ENCODE measurements around the gene PLXNA4. TPM values are rescaled to one million over a fixed set of nuclear protein-coding genes. Genes with fewer than 3 reads are reported as not detected.

The PLXNA4 gene
- total RNA-seq, 1 donor from 2014 or later = 3.3 TPM

GRCh38 chr7:132100483-132100882 lies 475.8 kb downstream of the PLXNA4 start:
- H4K20me1 ChIP-seq (ENCODE audit: insufficient read depth, low read length) = no peaks in the 10 kb centered on the region

DNA sequence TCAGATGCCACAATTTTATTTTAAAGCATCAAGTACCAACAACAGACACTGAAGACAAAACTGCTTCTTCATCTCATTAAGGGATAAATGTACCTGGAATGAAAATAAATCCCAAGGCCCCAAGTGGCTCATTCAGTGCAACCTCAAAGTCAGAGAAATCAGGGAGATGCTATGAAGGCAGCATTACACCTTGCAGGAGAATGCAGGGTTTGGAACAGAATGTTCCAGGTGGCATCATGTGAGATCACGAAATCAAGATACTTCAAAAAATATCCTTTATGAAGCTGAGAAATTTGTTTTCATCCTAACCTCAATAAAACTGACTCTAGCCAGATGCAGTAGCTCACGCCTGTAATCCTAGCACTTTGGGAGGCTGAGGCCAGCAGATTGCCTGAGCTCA lies 477.1 kb downstream of the PLXNA4 start:
- H3K9ac ChIP-seq (ENCODE audit: low read length) = no peak overlapping the region
- Mint-ChIP-seq H3K27me3 (ENCODE audit: low read depth, unreplicated experiment) (peaks cover 55% of the 10 kb centered on the region), H3K27ac (ENCODE audit: unreplicated experiment) (no peak overlapping the region), H3K9me3 (ENCODE audit: unreplicated experiment) (no peaks in the 10 kb centered on the region), H3K4me3 (ENCODE audit: unreplicated experiment) (no peak overlapping the region), H3K4me1 (ENCODE audit: low read depth, unreplicated experiment) (no peaks in the 10 kb centered on the region), H3K36me3 (ENCODE audit: low read depth, unreplicated experiment) (peaks cover 2% of the 10 kb centered on the region)
- no peak overlapping the region for H3K4me3 ChIP-seq (ENCODE audit: insufficient read depth, low read depth, low read length)
- H3K36me3 ChIP-seq (ENCODE audit: insufficient read depth, low read length) = no peaks in the 10 kb centered on the region
- DNase-seq (ENCODE audit: low read depth) (no peak), FAIRE-seq (no peak)
- no peak overlapping the region for H3K27ac ChIP-seq (ENCODE audit: low read depth, low read length)
- H3K27me3 ChIP-seq (ENCODE audit: insufficient read depth, low read length) = peaks cover 9% of the 10 kb centered on the region
- H3K9me3 ChIP-seq (ENCODE audit: insufficient read depth, low read depth, low read length) = no peaks in the 10 kb centered on the region
- no peaks in the 10 kb centered on the region for H4K20me1 ChIP-seq (ENCODE audit: insufficient read depth, low read length)
- no peaks in the 10 kb centered on the region for H3K4me1 ChIP-seq (ENCODE audit: insufficient read depth, low read length)
- H3K4me2 ChIP-seq (ENCODE audit: low read length) = no peak overlapping the region
- TF ChIP-seq CTCF (IDR thresholded peaks at IDR 0.05; ENCODE audit: insufficient read depth, low read depth, low read length) (no peak), EZH2 (IDR thresholded peaks at IDR 0.05; ENCODE audit: insufficient read depth, low read length) (no peak)
- H3K79me2 ChIP-seq (ENCODE audit: insufficient read depth, low read length) = no peaks in the 10 kb centered on the region
- H2AFZ ChIP-seq (ENCODE audit: low read depth, low read length) = no peak overlapping the region

More at GRCh38 chr7:132100483-132100882, 475.8 kb downstream of the PLXNA4 start:
- Histone ChIP-seq H3K4me3 (ENCODE audit: insufficient read depth, low read depth, low read length) (no peak overlapping the region), H3K36me3 (ENCODE audit: insufficient read depth, low read length) (no peaks in the 10 kb centered on the region), H3K79me2 (ENCODE audit: insufficient read depth, low read length) (no peaks in the 10 kb centered on the region), H2AFZ (ENCODE audit: low read depth, low read length) (no peak overlapping the region), H3K27ac (ENCODE audit: low read depth, low read length) (no peak overlapping the region), H3K4me1 (ENCODE audit: insufficient read depth, low read length) (no peaks in the 10 kb centered on the region), H3K9ac (ENCODE audit: low read length) (no peak overlapping the region), H3K27me3 (ENCODE audit: insufficient read depth, low read length) (peaks cover 7% of the 10 kb centered on the region), H3K9me3 (ENCODE audit: insufficient read depth, low read depth, low read length) (no peaks in the 10 kb centered on the region), H3K4me2 (ENCODE audit: low read length) (no peak overlapping the region)
- Mint-ChIP-seq H3K4me3 (ENCODE audit: unreplicated experiment) (no peak overlapping the region), H3K27me3 (ENCODE audit: low read depth, unreplicated experiment) (peaks cover 46% of the 10 kb centered on the region), H3K36me3 (ENCODE audit: low read depth, unreplicated experiment) (peaks cover 2% of the 10 kb centered on the region), H3K4me1 (ENCODE audit: low read depth, unreplicated experiment) (no peaks in the 10 kb centered on the region), H3K27ac (ENCODE audit: unreplicated experiment) (no peak overlapping the region), H3K9me3 (ENCODE audit: unreplicated experiment) (no peaks in the 10 kb centered on the region)
- TF ChIP-seq EZH2 (IDR thresholded peaks at IDR 0.05; ENCODE audit: insufficient read depth, low read length) = no peak
- TF ChIP-seq CTCF (IDR thresholded peaks at IDR 0.05; ENCODE audit: insufficient read depth, low read depth, low read length) = no peak
- FAIRE-seq (no peak), DNase-seq (ENCODE audit: low read depth) (no peak)

DNA sequence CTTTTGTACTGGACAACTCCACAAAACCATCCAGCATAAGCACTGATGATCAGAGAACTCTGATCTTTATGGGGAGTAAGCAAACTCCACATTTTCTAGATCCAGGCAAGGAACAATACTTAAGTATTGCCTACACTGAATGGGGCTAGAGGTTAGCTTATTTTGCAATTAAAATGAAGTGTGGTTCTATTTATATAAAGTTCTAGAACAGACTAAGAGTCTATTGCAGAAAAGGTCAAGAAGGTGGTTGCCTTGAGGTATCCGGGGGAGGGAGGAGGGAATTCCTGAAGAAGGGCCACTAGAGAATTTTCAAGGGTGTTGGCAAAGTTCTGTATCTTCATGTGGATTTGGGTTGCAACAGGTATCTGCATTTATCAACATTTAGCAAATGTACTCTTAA lies 477.9 kb downstream of the PLXNA4 start:
- no peaks in the 10 kb centered on the region for H3K79me2 ChIP-seq (ENCODE audit: insufficient read depth, low read length)
- H3K27me3 Mint-ChIP-seq (ENCODE audit: low read depth, unreplicated experiment) = peaks cover 57% of the 10 kb centered on the region

More for the DNA sequence above, 477.9 kb downstream of the PLXNA4 start:
- H3K36me3 ChIP-seq (ENCODE audit: insufficient read depth, low read length) = no peaks in the 10 kb centered on the region
- Mint-ChIP-seq H3K9me3 (ENCODE audit: unreplicated experiment) (peaks cover 4% of the 10 kb centered on the region), H3K4me3 (ENCODE audit: unreplicated experiment) (no peak overlapping the region), H3K4me1 (ENCODE audit: low read depth, unreplicated experiment) (no peaks in the 10 kb centered on the region), H3K36me3 (ENCODE audit: low read depth, unreplicated experiment) (peaks cover 2% of the 10 kb centered on the region), H3K27ac (ENCODE audit: unreplicated experiment) (no peak overlapping the region)
- no peak overlapping the region for H3K4me2 ChIP-seq (ENCODE audit: low read length)
- H3K4me3 ChIP-seq (ENCODE audit: insufficient read depth, low read depth, low read length) = no peak overlapping the region
- H4K20me1 ChIP-seq (ENCODE audit: insufficient read depth, low read length) = no peaks in the 10 kb centered on the region
- no peak for FAIRE-seq
- H2AFZ ChIP-seq (ENCODE audit: low read depth, low read length) = no peak overlapping the region
- no peak overlapping the region for H3K27ac ChIP-seq (ENCODE audit: low read depth, low read length)
- peaks cover 9% of the 10 kb centered on the region for H3K27me3 ChIP-seq (ENCODE audit: insufficient read depth, low read length)
- TF ChIP-seq EZH2 (IDR thresholded peaks at IDR 0.05; ENCODE audit: insufficient read depth, low read length) (no peak), CTCF (IDR thresholded peaks at IDR 0.05; ENCODE audit: insufficient read depth, low read depth, low read length) (no peak)
- H3K4me1 ChIP-seq (ENCODE audit: insufficient read depth, low read length) = no peaks in the 10 kb centered on the region
- H3K9ac ChIP-seq (ENCODE audit: low read length) = no peak overlapping the region
- no peak for DNase-seq (ENCODE audit: low read depth)
- no peaks in the 10 kb centered on the region for H3K9me3 ChIP-seq (ENCODE audit: insufficient read depth, low read depth, low read length)

All from astrocyte (in vitro differentiated cells and primary cell).